ENCODE results near the gene ENPEP. TPM values are rescaled to one million over a fixed set of nuclear protein-coding genes. Genes with fewer than 3 reads are reported as not detected.
A peak's percentile ranks its signal among the peaks of the same experiment; 100 is the strongest.

ENPEP gene
- total and polyA plus RNA-seq, 9 of the 15 experiments (the other 6 are each of a cell fraction or from before 2014, with no cell fraction given), result 0.01 TPM; not detected in 7

DNA sequence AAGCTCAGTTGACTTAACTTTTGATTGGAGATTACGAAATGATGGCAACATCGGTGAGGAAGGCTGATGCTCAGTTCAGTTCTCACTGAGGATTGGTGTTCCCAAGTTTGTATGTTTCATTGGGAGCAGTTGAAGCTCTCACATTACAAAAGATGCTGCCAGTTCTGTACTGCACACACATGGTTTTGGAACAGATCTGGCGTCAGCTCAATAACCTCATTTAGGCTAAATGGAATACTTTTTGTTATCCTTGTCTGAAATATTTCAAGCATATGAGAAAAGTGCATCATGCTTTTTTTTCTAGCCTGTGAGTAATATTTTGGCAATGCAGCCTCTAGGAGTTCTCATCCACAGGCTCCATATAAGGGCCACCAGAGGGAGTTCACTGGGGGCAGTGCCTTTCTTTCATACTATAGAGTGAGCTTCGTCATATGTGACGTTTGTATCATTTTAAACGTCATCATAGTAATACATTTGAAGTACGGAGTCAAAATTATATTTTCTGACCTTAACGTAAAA lies 4.1 kb downstream of the ENPEP start:
- POLR2A ChIA-PET, result no interaction called here
- ATAC-seq, result peak; percentile 71

More for the DNA sequence above, 4.1 kb downstream of the ENPEP start:
- TF ChIP-seq CREB1 (IDR thresholded peaks at IDR 0.05), result peak; percentile 74; the same call in 1 of the 2 replicates
- TF ChIP-seq CREB1 (CRISPR knock-in tag; IDR thresholded peaks at IDR 0.05), result no peak
- peak; percentile 16; the same call in 1 of the 2 replicates for TF ChIP-seq CREM (IDR thresholded peaks at IDR 0.05; ENCODE audit: low read depth)
- TF ChIP-seq, protein P1, sequence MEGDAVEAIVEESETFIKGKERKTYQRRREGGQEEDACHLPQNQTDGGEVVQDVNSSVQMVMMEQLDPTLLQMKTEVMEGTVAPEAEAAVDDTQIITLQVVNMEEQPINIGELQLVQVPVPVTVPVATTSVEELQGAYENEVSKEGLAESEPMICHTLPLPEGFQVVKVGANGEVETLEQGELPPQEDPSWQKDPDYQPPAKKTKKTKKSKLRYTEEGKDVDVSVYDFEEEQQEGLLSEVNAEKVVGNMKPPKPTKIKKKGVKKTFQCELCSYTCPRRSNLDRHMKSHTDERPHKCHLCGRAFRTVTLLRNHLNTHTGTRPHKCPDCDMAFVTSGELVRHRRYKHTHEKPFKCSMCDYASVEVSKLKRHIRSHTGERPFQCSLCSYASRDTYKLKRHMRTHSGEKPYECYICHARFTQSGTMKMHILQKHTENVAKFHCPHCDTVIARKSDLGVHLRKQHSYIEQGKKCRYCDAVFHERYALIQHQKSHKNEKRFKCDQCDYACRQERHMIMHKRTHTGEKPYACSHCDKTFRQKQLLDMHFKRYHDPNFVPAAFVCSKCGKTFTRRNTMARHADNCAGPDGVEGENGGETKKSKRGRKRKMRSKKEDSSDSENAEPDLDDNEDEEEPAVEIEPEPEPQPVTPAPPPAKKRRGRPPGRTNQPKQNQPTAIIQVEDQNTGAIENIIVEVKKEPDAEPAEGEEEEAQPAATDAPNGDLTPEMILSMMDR (IDR thresholded peaks at IDR 0.05 in 2 of 3, conservative IDR thresholded peaks at IDR 0.05 in 1 of 3; ENCODE audit: insufficient read depth in 2 of 3, low read depth in 1 of 3, low read length in 3 of 3), result peak; percentile 12 to 40 (median 37); a peak in 3 of 6 replicates
- no peak for TF ChIP-seq ATF1 (CRISPR knock-in tag; IDR thresholded peaks at IDR 0.05)
- peak; percentile 81 for TF ChIP-seq ATF1 (tag; IDR thresholded peaks at IDR 0.05)
- TF ChIP-seq, protein P2, sequence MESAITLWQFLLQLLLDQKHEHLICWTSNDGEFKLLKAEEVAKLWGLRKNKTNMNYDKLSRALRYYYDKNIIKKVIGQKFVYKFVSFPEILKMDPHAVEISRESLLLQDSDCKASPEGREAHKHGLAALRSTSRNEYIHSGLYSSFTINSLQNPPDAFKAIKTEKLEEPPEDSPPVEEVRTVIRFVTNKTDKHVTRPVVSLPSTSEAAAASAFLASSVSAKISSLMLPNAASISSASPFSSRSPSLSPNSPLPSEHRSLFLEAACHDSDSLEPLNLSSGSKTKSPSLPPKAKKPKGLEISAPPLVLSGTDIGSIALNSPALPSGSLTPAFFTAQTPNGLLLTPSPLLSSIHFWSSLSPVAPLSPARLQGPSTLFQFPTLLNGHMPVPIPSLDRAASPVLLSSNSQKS (CRISPR knock-in tag; IDR thresholded peaks at IDR 0.05), result no peak
- TF ChIP-seq HDAC6 (IDR thresholded peaks at IDR 0.05; ENCODE audit: low read depth, low read length), result no peak
- WGBS (ENCODE audit: insufficient coverage, low coverage, missing lambda C conversion rate), result 2% methylated on average over 8 of the region's 8 CpGs
- in situ Hi-C loops (cut with MboI) (no loop called here), intact Hi-C loops (cut with micrococcal nuclease) (no loop called here)
- H3K79me2 ChIP-seq (ENCODE audit: control insufficient read depth, insufficient read depth, low read length), result no peaks in the 10 kb centered on the region
- H3K4me1 ChIP-seq (replicated peaks in 1 of 2; ENCODE audit: control insufficient read depth in 2 of 2, insufficient read depth in 2 of 2, low read length in 2 of 2), result peaks cover 0 to 4% of the 10 kb centered on the region in 2 experiments; a peak in 3 of 5 replicates
- no peak for FAIRE-seq
- no peaks in the 10 kb centered on the region for H3K9me1 ChIP-seq (ENCODE audit: control insufficient read depth, insufficient read depth, low read length)
- no peak overlapping the region for H3K4me2 ChIP-seq (ENCODE audit: insufficient read depth, low read length)
- H4K20me1 ChIP-seq (replicated peaks; ENCODE audit: control insufficient read depth, insufficient read depth, low read length), result no peaks in the 10 kb centered on the region
- no peaks in the 10 kb centered on the region for H3K36me3 ChIP-seq (ENCODE audit: control insufficient read depth, insufficient read depth, low read length)
- H3K27me3 ChIP-seq (ENCODE audit: control insufficient read depth in 2 of 2, insufficient read depth in 2 of 2, low read length in 2 of 2), result peaks cover 14 to 15% of the 10 kb centered on the region in 2 experiments; a peak in 4 of 5 replicates
- CTCF ChIA-PET (ENCODE audit: low intra/inter-chr PET ratio), result no interaction called here
- no peak overlapping the region for H3K9ac ChIP-seq (ENCODE audit: insufficient read depth in 1 of 2, low read depth in 2 of 2, low read length in 2 of 2)
- peak in 1 of 4 experiments; percentile 8 for DNase-seq (ENCODE audit: extremely low read depth in 1 of 4, low spot score in 3 of 4)
- BruUV-seq (replicated peaks), result no TSS peak
- H3K27ac ChIP-seq (ENCODE audit: extremely low read depth, low read depth, low read length), result no peak overlapping the region
- H2AFZ ChIP-seq (ENCODE audit: low read depth, low read length), result no peak overlapping the region
- no peaks in the 10 kb centered on the region for H3K9me3 ChIP-seq (replicated peaks; ENCODE audit: control insufficient read depth, insufficient read depth, low read depth, low read length)
- no peak overlapping the region for H3K4me3 ChIP-seq

Data from K562 (cell line).